ENCODE results near the gene NEK7. TPM values are rescaled to one million over a fixed set of nuclear protein-coding genes. Genes with fewer than 3 reads are reported as not detected.

NEK7 gene
- total RNA-seq, result 196 TPM
- polyA plus RNA-seq, result 48.0 TPM

- no peaks in the 10 kb centered on the region for H3K36me3 ChIP-seq (ENCODE audit: insufficient read depth)
- no peaks in the 10 kb centered on the region for H3K4me1 ChIP-seq (ENCODE audit: insufficient read depth)
- DNase-seq (ENCODE audit: extremely low spot score), result no peak
- under 1% methylated on average over 63 of the region's 63 CpGs for WGBS
- peak within 1 kb of the TSS; percentile 99 for H3K27ac ChIP-seq (ENCODE audit: low read depth)
- H3K4me3 ChIP-seq (ENCODE audit: low read depth, low read length), result peak within 1 kb of the TSS; percentile 94
These were observed at the start of gene NEK7 for GRCh38 chr1:198156745-198157240. TSS of gene NEK7 (plus strand) at chr1:198156998. CDS start at chr1:198232581, 75,583 bp downstream.

GRCh38 chr1:198107091-198107501, 49.7 kb upstream of the NEK7 start:
- DNase-seq (ENCODE audit: extremely low spot score), result no peak
- H3K36me3 ChIP-seq (ENCODE audit: insufficient read depth), result no peaks in the 10 kb centered on the region
- no peaks in the 10 kb centered on the region for H3K4me1 ChIP-seq (ENCODE audit: insufficient read depth)
- no peak overlapping the region for H3K27ac ChIP-seq (ENCODE audit: low read depth)
- H3K4me3 ChIP-seq (ENCODE audit: low read depth, low read length), result no peak overlapping the region
- 94% methylated on average over 2 of the region's 2 CpGs for WGBS

GRCh38 chr1:198108636-198109370, 48.0 kb upstream of the NEK7 start:
- Histone ChIP-seq H3K4me1 (ENCODE audit: insufficient read depth) (no peaks in the 10 kb centered on the region), H3K36me3 (ENCODE audit: insufficient read depth) (no peaks in the 10 kb centered on the region), H3K4me3 (ENCODE audit: low read depth, low read length) (no peak overlapping the region), H3K27ac (ENCODE audit: low read depth) (no peak overlapping the region)
- no peak for DNase-seq (ENCODE audit: extremely low spot score)
- WGBS, result 75% methylated on average over 1 of the region's 1 CpG

- H3K36me3 ChIP-seq (ENCODE audit: insufficient read depth), result no peaks in the 10 kb centered on the region
- H3K27ac ChIP-seq (ENCODE audit: low read depth), result no peak overlapping the region
- DNase-seq (ENCODE audit: extremely low spot score), result no peak
- no peak overlapping the region for H3K4me3 ChIP-seq (ENCODE audit: low read depth, low read length)
- no peaks in the 10 kb centered on the region for H3K4me1 ChIP-seq (ENCODE audit: insufficient read depth)
These were observed 47.5 kb upstream of the NEK7 start for GRCh38 chr1:198109371-198109715.

GRCh38 chr1:198113342-198113750, 43.5 kb upstream of the NEK7 start:
- H3K4me1 ChIP-seq (ENCODE audit: insufficient read depth), result no peaks in the 10 kb centered on the region
- no peak overlapping the region for H3K27ac ChIP-seq (ENCODE audit: low read depth)
- H3K36me3 ChIP-seq (ENCODE audit: insufficient read depth), result no peaks in the 10 kb centered on the region
- no peak for DNase-seq (ENCODE audit: extremely low spot score)
- no peak overlapping the region for H3K4me3 ChIP-seq (ENCODE audit: low read depth, low read length)

GRCh38 chr1:198116069-198116468, 40.7 kb upstream of the NEK7 start:
- H3K36me3 ChIP-seq (ENCODE audit: insufficient read depth), result no peaks in the 10 kb centered on the region
- no peak overlapping the region for H3K4me3 ChIP-seq (ENCODE audit: low read depth, low read length)
- H3K4me1 ChIP-seq (ENCODE audit: insufficient read depth), result no peaks in the 10 kb centered on the region
- DNase-seq (ENCODE audit: extremely low spot score), result no peak
- WGBS, result 71% methylated on average over 1 of the region's 1 CpG
- H3K27ac ChIP-seq (ENCODE audit: low read depth), result no peak overlapping the region

- H3K4me3 ChIP-seq (ENCODE audit: low read depth, low read length), result no peak overlapping the region
- 90% methylated on average over 5 of the region's 5 CpGs for WGBS
- no peaks in the 10 kb centered on the region for H3K36me3 ChIP-seq (ENCODE audit: insufficient read depth)
- DNase-seq (ENCODE audit: extremely low spot score), result no peak
- H3K4me1 ChIP-seq (ENCODE audit: insufficient read depth), result no peaks in the 10 kb centered on the region
- H3K27ac ChIP-seq (ENCODE audit: low read depth), result no peak overlapping the region
These were observed 40.3 kb upstream of the NEK7 start for GRCh38 chr1:198116469-198116868.

- H3K4me3 ChIP-seq (ENCODE audit: low read depth, low read length), result no peak overlapping the region
- 86% methylated on average over 1 of the region's 1 CpG for WGBS
- no peak for DNase-seq (ENCODE audit: extremely low spot score)
- no peaks in the 10 kb centered on the region for H3K4me1 ChIP-seq (ENCODE audit: insufficient read depth)
- no peaks in the 10 kb centered on the region for H3K36me3 ChIP-seq (ENCODE audit: insufficient read depth)
- H3K27ac ChIP-seq (ENCODE audit: low read depth), result no peak overlapping the region
These were observed 39.5 kb upstream of the NEK7 start for GRCh38 chr1:198117267-198117666.

GRCh38 chr1:198118134-198118533, 38.7 kb upstream of the NEK7 start:
- H3K36me3 ChIP-seq (ENCODE audit: insufficient read depth), result no peaks in the 10 kb centered on the region
- DNase-seq (ENCODE audit: extremely low spot score), result peak; percentile 48
- H3K27ac ChIP-seq (ENCODE audit: low read depth), result no peak overlapping the region
- no peak overlapping the region for H3K4me3 ChIP-seq (ENCODE audit: low read depth, low read length)
- H3K4me1 ChIP-seq (ENCODE audit: insufficient read depth), result no peaks in the 10 kb centered on the region
- WGBS, result 13% methylated on average over 2 of the region's 2 CpGs

- Histone ChIP-seq H3K4me3 (ENCODE audit: low read depth, low read length) (no peak overlapping the region), H3K27ac (ENCODE audit: low read depth) (no peak overlapping the region), H3K4me1 (ENCODE audit: insufficient read depth) (no peaks in the 10 kb centered on the region), H3K36me3 (ENCODE audit: insufficient read depth) (no peaks in the 10 kb centered on the region)
- WGBS, result 81% methylated on average over 2 of the region's 2 CpGs
- no peak for DNase-seq (ENCODE audit: extremely low spot score)
These were observed 36.9 kb upstream of the NEK7 start for GRCh38 chr1:198119906-198120305.

GRCh38 chr1:198121056-198121826, 35.6 kb upstream of the NEK7 start:
- H3K36me3 ChIP-seq (ENCODE audit: insufficient read depth), result no peaks in the 10 kb centered on the region
- H3K27ac ChIP-seq (ENCODE audit: low read depth), result no peak overlapping the region
- WGBS, result 89% methylated on average over 3 of the region's 3 CpGs
- H3K4me3 ChIP-seq (ENCODE audit: low read depth, low read length), result no peak overlapping the region
- no peak for DNase-seq (ENCODE audit: extremely low spot score)
- no peaks in the 10 kb centered on the region for H3K4me1 ChIP-seq (ENCODE audit: insufficient read depth)

GRCh38 chr1:198122693-198123092, 34.1 kb upstream of the NEK7 start:
- no peaks in the 10 kb centered on the region for H3K4me1 ChIP-seq (ENCODE audit: insufficient read depth)
- no peak overlapping the region for H3K27ac ChIP-seq (ENCODE audit: low read depth)
- H3K36me3 ChIP-seq (ENCODE audit: insufficient read depth), result no peaks in the 10 kb centered on the region
- H3K4me3 ChIP-seq (ENCODE audit: low read depth, low read length), result no peak overlapping the region
- DNase-seq (ENCODE audit: extremely low spot score), result no peak
- 97% methylated on average over 1 of the region's 1 CpG for WGBS

GRCh38 chr1:198123133-198123532, 33.7 kb upstream of the NEK7 start:
- DNase-seq (ENCODE audit: extremely low spot score), result no peak

GRCh38 chr1:198124673-198125072, 32.1 kb upstream of the NEK7 start:
- H3K4me3 ChIP-seq (ENCODE audit: low read depth, low read length), result no peak overlapping the region
- 88% methylated on average over 1 of the region's 1 CpG for WGBS
- no peaks in the 10 kb centered on the region for H3K36me3 ChIP-seq (ENCODE audit: insufficient read depth)
- no peak for DNase-seq (ENCODE audit: extremely low spot score)
- H3K27ac ChIP-seq (ENCODE audit: low read depth), result no peak overlapping the region
- H3K4me1 ChIP-seq (ENCODE audit: insufficient read depth), result no peaks in the 10 kb centered on the region

More at GRCh38 chr1:198123133-198123532, 33.7 kb upstream of the NEK7 start:
- Histone ChIP-seq H3K4me3 (ENCODE audit: low read depth, low read length) (no peak overlapping the region), H3K36me3 (ENCODE audit: insufficient read depth) (no peaks in the 10 kb centered on the region), H3K4me1 (ENCODE audit: insufficient read depth) (no peaks in the 10 kb centered on the region), H3K27ac (ENCODE audit: low read depth) (no peak overlapping the region)
- 41% methylated on average over 2 of the region's 2 CpGs for WGBS
